HepG2 (cell line): ENCODE data around the gene FBXL13. TPM values are rescaled to one million over a fixed set of nuclear protein-coding genes. Genes with fewer than 3 reads are reported as not detected.

Source experiments
- GATA4 ChIP-seq: sonication (generic); IDR thresholded peaks from 2 replicates; pipeline ENCODE4 v1.6.1; 2016; ENCODE audit warnings: antibody characterized with exemption, low read depth, borderline replicate concordance
- HOXA5 ChIP-seq: sonication (generic); formaldehyde crosslinking; IDR thresholded peaks from 2 replicates; pipeline ENCODE4 v1.4.0; 2020; ENCODE audit warnings: missing genetic modification reagents
- NCOA1 ChIP-seq: sonication (generic); formaldehyde crosslinking; IDR thresholded peaks from 2 replicates; pipeline ENCODE4 v1.9.0; 2021; ENCODE audit warnings: missing genetic modification reagents
- NPAS2 ChIP-seq: sonication (generic); formaldehyde crosslinking; IDR thresholded peaks from 2 replicates; pipeline ENCODE4 v1.8.0; 2022; ENCODE audit warnings: mild to moderate bottlenecking, missing genetic modification reagents, borderline replicate concordance
- RAD51 ChIP-seq: fragments of 450-650 bp; IDR thresholded peaks from 2 replicates; pipeline ENCODE4 v1.6.1; 2016; ENCODE audit warnings: borderline replicate concordance
- RNF219 ChIP-seq: sonication (generic); formaldehyde crosslinking; IDR thresholded peaks from 2 replicates; pipeline ENCODE4 v1.5.0; 2020; ENCODE audit warnings: mild to moderate bottlenecking, missing genetic modification reagents
- SNAPC5 ChIP-seq: sonication (generic); formaldehyde crosslinking; IDR thresholded peaks from 2 replicates; pipeline ENCODE4 v1.8.1; 2023; ENCODE audit warnings: mild to moderate bottlenecking, missing genetic modification reagents, borderline replicate concordance
- TAF15 ChIP-seq: fragments of 200-400 bp; formaldehyde crosslinking; IDR thresholded peaks from one replicate; pipeline ENCODE4 v1.6.1; 2018; ENCODE audit warnings: mild to moderate bottlenecking, low read depth, low read length; ENCODE audit not compliant: poor library complexity, severe bottlenecking
- ZFP82 ChIP-seq: sonication (generic); formaldehyde crosslinking; IDR thresholded peaks from 2 replicates; pipeline ENCODE4 v1.5.1; 2020; ENCODE audit warnings: mild to moderate bottlenecking, missing genetic modification reagents, borderline replicate concordance
- ZGPAT ChIP-seq: IDR thresholded peaks from 2 replicates; pipeline ENCODE4 v1.6.1; 2016; ENCODE audit warnings: mild to moderate bottlenecking
- ZNF652 ChIP-seq: IDR thresholded peaks from 2 replicates; pipeline ENCODE4 v1.6.1; 2016; ENCODE audit warnings: low read depth, borderline replicate concordance
- ZNF709 ChIP-seq: sonication (generic); formaldehyde crosslinking; IDR thresholded peaks from 2 replicates; pipeline ENCODE4 v1.5.0; 2020; ENCODE audit warnings: mild to moderate bottlenecking, missing genetic modification reagents
- ZNF878 ChIP-seq: sonication (generic); formaldehyde crosslinking; IDR thresholded peaks from 2 replicates; pipeline ENCODE4 v1.8.1; 2023; ENCODE audit warnings: mild to moderate bottlenecking, missing genetic modification reagents, moderate library complexity
- ZSCAN29 ChIP-seq: sonication (generic); formaldehyde crosslinking; conservative IDR thresholded peaks from 2 replicates; pipeline ENCODE4 v1.4.0; 2020; ENCODE audit warnings: mild to moderate bottlenecking, missing genetic modification reagents
- ZUFSP ChIP-seq: sonication (generic); formaldehyde crosslinking; IDR thresholded peaks from 2 replicates; pipeline ENCODE4 v1.9.0; 2021; ENCODE audit warnings: missing genetic modification reagents, mild to moderate bottlenecking, borderline replicate concordance
- polyA plus RNA-seq, 8 experiments: library from polyadenylated mRNA; depleted of rRNA in 3 of 8; stranded (reverse) in 7 of 8; unstranded in 1 of 8; fragments of >200 nt; fragmentation: Illumina TruSeq in 4 of 8; extraction: Trizol in 4 of 8; gene quantifications; 2 replicates each; pipeline versions ENCODE4 v1.2.1 to v1.2.3, GENCODE V29; 2011 to 2016; ENCODE audit warnings: low read depth in 4 of 8, missing spikeins in 1 of 8, mixed read lengths in 1 of 8; ENCODE audit not compliant: insufficient read depth in 1 of 8
- total RNA-seq, 5 experiments: library from RNA; depleted of rRNA; stranded (reverse); fragments of >200 nt; fragmentation: Illumina TruSeq; extraction: Trizol; gene quantifications; 2 replicates each; pipeline ENCODE4 v1.2.3, GENCODE V29; 2016; ENCODE audit warnings: low read depth in 1 of 5

The FBXL13 gene
- total and polyA plus RNA-seq, 2 of the 13 experiments (the other 11 are each of a cell fraction or from before 2014, with no cell fraction given) = 0.24 to 0.77 TPM

- TF ChIP-seq ZUFSP (CRISPR knock-in tag) (no peak), HOXA5 (no peak), ZSCAN29 (CRISPR knock-in tag) (no peak), NCOA1 (CRISPR knock-in tag) (no peak), RNF219 (no peak), GATA4 (no peak), ZFP82 (no peak), SNAPC5 (CRISPR knock-in tag) (no peak), NPAS2 (CRISPR knock-in tag) (no peak), ZNF709 (CRISPR knock-in tag) (no peak), RAD51 (no peak), ZNF878 (CRISPR knock-in tag) (0 out of 2 replicates have a peak, but pooled peaks have one; percentile 34), ZGPAT (CRISPR knock-in tag) (peak; percentile 49; the same call in 1 of the 2 replicates), ZNF652 (CRISPR knock-in tag) (no peak), TAF15 (no peak)
Measured at GRCh38 chr7:103106005-103106702, 31.6 kb upstream of the FBXL13 start (continued).
